AG04449 (cell line): ENCODE results near the gene DAPK2.

Experiments
- CTCF ChIA-PET: fragments of 350-600 bp; formaldehyde crosslinking; extraction: SDS; loops from one replicate; lab custom pipeline; 2021; ENCODE audit warnings: antibody characterized with exemption; lab: Yijun Ruan, JAX
- POLR2A ChIA-PET: fragments of 400-600, 350-600 bp; formaldehyde crosslinking; extraction: SDS; loops from one replicate; lab custom pipeline; 2020; ENCODE audit warnings: antibody characterized with exemption, inconsistent platforms; lab: Yijun Ruan, JAX
- DNase-seq: peaks from one replicate; pipeline ENCODE4 v3.0.0-alpha.2; 2010; ENCODE audit warnings: low read depth, low spot score
- H3K4me3 ChIP-seq: 2 replicates; pipeline ENCODE4 v1.5.1; 2011; ENCODE audit warnings: low read depth, mild to moderate bottlenecking, control low read depth, low read length
- TF ChIP-seq, protein P1 (sequence below): IDR thresholded peaks from one replicate; pipeline ENCODE4 v1.5.1; 2011; ENCODE audit warnings: mild to moderate bottlenecking, moderate library complexity, low read length, control low read depth, inconsistent platforms; ENCODE audit not compliant: insufficient read depth; ENCODE audit errors: missing control alignments

The DAPK2 gene

DNA sequence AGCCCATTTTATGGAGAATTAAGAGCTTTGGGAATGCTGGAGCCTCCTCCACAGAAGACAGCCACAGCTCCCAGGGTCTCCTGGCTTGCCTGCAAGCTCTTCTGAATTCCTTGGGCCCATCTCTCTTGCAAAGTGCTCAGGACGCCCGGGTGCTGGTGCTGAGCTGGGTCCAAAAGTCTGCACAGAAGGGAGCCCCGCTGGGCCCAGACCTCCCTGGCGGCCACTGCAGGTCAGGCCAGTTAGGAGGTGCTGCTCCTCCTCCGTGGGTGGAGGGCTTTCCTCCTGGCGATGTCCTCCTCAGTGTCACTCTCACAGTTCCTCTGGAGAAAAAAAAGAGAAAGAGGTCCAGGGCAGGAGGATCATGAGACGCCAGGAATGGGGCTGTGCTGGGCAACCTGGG, 138.0 kb downstream of the DAPK2 start:
- ChIA-PET POLR2A (no interaction called here), CTCF (interaction anchor here (1.1 to 1.3 kb wide), 2 partner anchors 18 kb away, joined by 3 to 5 read pairs; no protein-coding TSS in a partner anchor)
- TF ChIP-seq, protein P1, sequence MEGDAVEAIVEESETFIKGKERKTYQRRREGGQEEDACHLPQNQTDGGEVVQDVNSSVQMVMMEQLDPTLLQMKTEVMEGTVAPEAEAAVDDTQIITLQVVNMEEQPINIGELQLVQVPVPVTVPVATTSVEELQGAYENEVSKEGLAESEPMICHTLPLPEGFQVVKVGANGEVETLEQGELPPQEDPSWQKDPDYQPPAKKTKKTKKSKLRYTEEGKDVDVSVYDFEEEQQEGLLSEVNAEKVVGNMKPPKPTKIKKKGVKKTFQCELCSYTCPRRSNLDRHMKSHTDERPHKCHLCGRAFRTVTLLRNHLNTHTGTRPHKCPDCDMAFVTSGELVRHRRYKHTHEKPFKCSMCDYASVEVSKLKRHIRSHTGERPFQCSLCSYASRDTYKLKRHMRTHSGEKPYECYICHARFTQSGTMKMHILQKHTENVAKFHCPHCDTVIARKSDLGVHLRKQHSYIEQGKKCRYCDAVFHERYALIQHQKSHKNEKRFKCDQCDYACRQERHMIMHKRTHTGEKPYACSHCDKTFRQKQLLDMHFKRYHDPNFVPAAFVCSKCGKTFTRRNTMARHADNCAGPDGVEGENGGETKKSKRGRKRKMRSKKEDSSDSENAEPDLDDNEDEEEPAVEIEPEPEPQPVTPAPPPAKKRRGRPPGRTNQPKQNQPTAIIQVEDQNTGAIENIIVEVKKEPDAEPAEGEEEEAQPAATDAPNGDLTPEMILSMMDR, result no peak
- no peak overlapping the region for H3K4me3 ChIP-seq
- no peak for DNase-seq

DNA sequence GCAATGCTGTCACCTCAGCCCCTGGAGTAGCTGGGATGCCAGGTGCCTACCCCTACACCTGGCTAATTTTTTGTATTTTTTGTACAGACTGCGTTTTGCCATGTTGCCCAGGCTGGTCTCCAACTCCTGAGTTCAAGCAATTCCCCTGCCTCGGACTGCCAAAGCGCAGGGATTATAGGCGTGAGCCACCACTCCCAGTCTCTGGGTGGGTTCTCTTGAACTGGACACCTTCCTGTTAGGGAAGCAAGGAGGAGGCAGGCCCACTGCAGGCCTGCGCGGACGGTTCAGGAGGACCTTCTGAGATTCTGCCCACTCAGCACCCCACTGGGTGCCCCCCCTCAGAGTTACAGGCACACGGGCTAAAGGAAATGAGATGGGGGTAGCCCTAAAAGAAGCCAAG, 138.8 kb downstream of the DAPK2 start:
- TF ChIP-seq, protein P1, result no peak
- CTCF ChIA-PET, result interaction anchor here (1.5 to 2.3 kb wide), 3 partner anchors 13 to 17 kb away, joined by 5 to 12 read pairs (median 6); no protein-coding TSS in a partner anchor
- no peak overlapping the region for H3K4me3 ChIP-seq
- DNase-seq, result no peak
- POLR2A ChIA-PET, result no interaction called here

DNA sequence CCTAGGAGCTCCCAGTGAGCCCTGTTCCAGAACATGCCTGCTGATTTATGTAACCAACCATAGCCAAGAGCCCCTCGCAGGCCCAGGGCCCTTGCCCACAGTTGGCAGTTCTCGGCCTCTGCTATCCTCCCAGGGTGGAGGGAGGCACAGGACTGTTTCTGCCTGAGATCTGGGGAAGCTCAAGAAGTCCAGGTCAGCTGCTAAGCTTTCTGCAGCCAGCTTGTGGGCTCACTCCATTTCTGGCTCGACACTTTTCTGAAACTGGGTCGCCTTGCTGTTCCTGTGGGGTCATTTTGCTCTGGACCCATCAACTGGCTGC, 140.1 kb downstream of the DAPK2 start:
- ChIA-PET POLR2A (no interaction called here), CTCF (interaction anchor here (1.0 to 2.3 kb wide), 6 partner anchors 10 to 140 kb away, joined by 3 to 12 read pairs (median 6); partner anchors contain the start of gene DAPK2)
- no peak overlapping the region for H3K4me3 ChIP-seq
- no peak for DNase-seq
- TF ChIP-seq, protein P1, result no peak

DNA sequence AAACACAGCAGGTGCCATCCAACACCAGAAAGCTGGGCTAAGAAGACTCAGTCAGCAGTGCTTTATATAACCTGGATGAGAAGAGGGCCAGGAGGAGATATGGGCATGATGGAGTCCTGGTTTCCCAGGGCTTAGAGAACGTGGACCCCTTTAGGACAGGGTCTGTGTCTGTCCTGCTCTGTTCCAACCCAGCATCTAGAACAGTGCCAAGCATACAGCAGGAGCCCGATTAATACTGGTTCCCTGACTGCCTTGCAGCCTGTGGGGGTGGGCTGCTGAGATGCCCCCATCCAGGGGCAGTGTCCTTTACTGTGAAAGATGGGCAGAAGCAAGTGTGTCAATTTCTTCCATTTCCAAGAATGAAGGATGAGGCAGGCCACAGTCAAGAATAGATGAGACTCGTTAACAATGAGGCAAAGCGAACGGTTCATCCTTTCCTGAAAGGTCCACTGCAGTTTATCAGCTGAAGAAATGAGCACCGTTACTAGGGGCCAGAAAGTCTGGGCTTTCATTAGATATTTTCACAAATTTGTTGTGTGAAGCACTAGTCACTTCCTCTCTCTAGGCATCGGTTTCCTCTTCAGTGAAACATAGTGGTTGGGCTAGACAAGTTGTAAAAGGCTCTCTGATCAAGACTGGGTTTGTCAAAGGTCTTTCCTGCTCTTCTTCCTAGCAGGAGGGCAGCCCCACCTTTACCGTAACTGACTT, 140.6 kb downstream of the DAPK2 start:
- POLR2A ChIA-PET, result no interaction called here

DNA sequence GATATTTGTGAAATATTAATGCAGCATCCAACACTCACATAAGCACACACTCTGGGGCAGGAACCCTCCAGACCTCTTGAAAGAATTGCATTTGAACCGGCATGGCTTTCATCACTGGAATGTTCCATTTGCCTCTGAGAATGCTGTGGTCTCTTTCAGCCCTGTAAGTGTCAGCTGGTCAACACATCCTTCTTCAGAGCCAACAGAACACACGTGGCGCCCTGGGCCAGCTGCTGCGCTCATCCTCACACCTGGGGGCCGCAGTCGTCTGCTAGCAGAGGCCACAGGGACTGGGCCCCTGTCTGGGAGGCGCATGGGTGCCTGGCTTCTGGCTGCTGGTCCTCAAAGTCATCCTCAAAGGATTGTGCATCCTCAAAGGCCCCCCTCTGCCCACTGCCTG, 141.2 kb downstream of the DAPK2 start:
- no peak for DNase-seq
- ChIA-PET CTCF (interaction anchor here (1.1 to 2.3 kb wide), 6 partner anchors 13 to 161 kb away, joined by 3 to 11 read pairs (median 6); partner anchors contain the start of gene DAPK2), POLR2A (no interaction called here)
- TF ChIP-seq, protein P1, result no peak
- H3K4me3 ChIP-seq, result no peak overlapping the region

More for the DNA sequence above, 140.6 kb downstream of the DAPK2 start:
- TF ChIP-seq, protein P1, result no peak
- H3K4me3 ChIP-seq, result no peak overlapping the region
- DNase-seq, result no peak
- CTCF ChIA-PET, result interaction anchor here (1.0 to 2.3 kb wide), 6 partner anchors 10 to 141 kb away, joined by 3 to 12 read pairs (median 6); partner anchors contain the start of gene DAPK2

DNA sequence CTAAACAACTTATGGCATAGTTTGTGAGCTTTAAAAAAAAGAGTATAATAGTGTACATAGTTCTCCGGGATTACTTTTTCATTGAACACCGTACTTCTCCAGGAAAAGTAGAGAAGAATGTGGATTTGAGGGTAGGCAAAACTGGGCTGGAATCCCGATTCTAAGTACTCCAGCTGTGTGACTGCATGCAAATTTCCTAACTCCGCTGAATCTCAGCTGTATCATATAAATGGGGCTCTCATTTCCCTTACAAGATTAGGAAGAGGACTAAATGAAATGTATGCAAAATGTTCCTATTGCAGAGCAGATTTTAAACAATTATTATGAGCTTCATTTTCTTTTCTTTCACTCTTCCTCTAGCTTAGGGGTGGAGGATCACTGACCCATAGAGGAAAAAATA, 142.2 kb downstream of the DAPK2 start:
- TF ChIP-seq, protein P1, result no peak
- CTCF ChIA-PET, result interaction anchor here (0.9 to 1.8 kb wide), 9 partner anchors 12 to 162 kb away, joined by 3 to 11 read pairs (median 3); partner anchors contain the start of genes DAPK2 and HERC1
- POLR2A ChIA-PET, result no interaction called here

More for the DNA sequence above, 142.2 kb downstream of the DAPK2 start:
- no peak for DNase-seq
- no peak overlapping the region for H3K4me3 ChIP-seq
